GM18520 (cell line): Measurements from ENCODE around the gene CMYA5.
"Not testable (repeated sequence)": the region's sequence is repeated elsewhere in the genome, so short reads cannot be mapped to it uniquely, and the experiment has no call there.

Experiments used
- ATAC-seq: cut with Tn5 transposase; IDR thresholded peaks from one replicate; pipeline ENCODE4 v1.9.1; 2021; ENCODE audit not compliant: unreplicated experiment

Gene CMYA5

GRCh38 chr5:79746642-79747569, 57.3 kb downstream of the CMYA5 start:
- ATAC-seq = no peak

GRCh38 chr5:79750611-79751510, 61.2 kb downstream of the CMYA5 start:
- no peak for ATAC-seq

DNA sequence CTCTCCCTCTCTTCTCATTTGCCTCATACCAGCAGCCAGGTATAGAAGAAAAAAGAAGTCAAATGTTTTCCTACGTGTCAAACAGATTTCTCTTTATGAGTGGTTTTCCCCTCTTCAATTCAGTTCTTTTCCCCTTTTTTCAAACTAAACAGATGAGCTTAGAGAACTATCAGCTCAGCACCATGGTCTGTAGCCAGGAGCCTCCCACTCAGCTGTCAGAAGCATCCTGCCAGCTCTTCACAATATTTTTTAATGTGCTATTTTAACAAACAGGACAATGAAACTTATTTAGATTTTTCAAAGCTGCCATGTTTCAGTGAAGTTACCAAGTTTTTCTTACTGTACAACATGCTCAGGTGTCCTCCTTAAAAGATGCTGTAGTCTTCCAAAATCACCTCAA, 63.5 kb downstream of the CMYA5 start:
- no peak for ATAC-seq

GRCh38 chr5:79753877-79754645, 64.4 kb downstream of the CMYA5 start:
- ATAC-seq = no peak

- no peak for ATAC-seq
These were observed 65.4 kb downstream of the CMYA5 start for GRCh38 chr5:79754865-79755555.

- no peak for ATAC-seq
These were observed 66.4 kb downstream of the CMYA5 start for GRCh38 chr5:79756076-79756475.

GRCh38 chr5:79759436-79759835, 69.8 kb downstream of the CMYA5 start:
- no peak for ATAC-seq

GRCh38 chr5:79759848-79760247, 70.2 kb downstream of the CMYA5 start:
- ATAC-seq = no peak

DNA sequence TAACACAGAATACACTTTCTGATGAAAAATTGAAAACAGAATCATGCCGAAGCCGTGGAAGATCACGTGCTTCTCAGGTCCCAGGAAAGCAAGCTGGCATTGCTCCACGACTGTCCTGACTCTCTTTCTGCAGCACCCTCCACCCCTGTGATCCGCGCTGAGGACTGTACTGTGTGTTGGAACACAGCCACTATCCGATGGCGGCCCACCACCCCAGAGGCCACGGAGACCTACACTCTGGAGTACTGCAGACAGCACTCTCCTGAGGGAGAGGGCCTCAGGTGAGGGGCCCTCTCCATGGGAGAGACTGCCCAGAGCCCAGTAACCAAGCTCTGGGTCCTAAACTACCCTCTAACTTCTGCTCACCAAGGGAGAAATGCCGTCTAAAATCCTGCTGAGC, 73.3 kb downstream of the CMYA5 start:
- ATAC-seq = no peak

- ATAC-seq = not testable (repeated sequence)
These were observed 74.5 kb downstream of the CMYA5 start for GRCh38 chr5:79764147-79764546.

GRCh38 chr5:79771387-79771786, 81.8 kb downstream of the CMYA5 start:
- no peak for ATAC-seq

DNA sequence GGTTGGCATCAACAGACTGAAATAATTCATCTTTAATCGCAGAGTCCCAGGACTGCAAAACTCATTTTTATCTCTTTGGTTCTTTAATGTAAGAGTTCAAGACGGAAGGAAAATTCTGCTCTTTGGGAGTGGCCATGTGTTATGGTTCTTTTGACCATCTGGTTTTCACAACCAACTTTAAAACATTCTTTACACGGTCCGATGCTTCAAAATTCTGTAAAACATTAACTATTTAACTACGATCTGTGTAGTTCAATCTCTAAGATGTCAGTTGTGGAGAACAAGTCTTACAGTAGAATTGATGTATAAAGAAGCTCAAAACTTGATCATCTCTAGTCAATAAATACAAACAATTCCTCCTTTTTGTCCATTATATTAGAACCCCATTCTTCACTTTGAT, 83.0 kb downstream of the CMYA5 start:
- no peak for ATAC-seq

DNA sequence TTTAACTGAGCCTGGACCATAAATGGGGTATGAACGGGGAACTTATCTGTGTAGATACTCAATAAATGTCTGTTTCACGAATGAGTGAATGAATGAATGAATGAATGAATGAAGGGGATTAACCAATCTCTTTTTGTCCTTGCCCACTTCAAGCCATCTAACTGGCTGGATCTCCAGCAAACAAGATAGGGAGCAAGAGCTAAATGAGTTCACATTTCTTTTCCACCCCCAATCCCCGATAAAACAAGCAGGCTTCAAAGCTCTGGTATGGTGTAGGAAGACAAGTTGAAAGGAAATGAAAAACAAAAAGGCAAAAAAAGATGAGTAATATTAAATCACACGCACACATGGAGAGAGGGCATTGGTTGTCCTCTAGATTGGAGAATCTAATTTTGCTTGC, 84.0 kb downstream of the CMYA5 start:
- ATAC-seq = no peak

- no peak for ATAC-seq
These were observed 84.7 kb downstream of the CMYA5 start for GRCh38 chr5:79774171-79774854.

GRCh38 chr5:79774855-79775237, 85.2 kb downstream of the CMYA5 start:
- no peak for ATAC-seq

- not testable (repeated sequence) for ATAC-seq
These were observed 95.1 kb downstream of the CMYA5 start for GRCh38 chr5:79784741-79785140.

- ATAC-seq = no peak
These were observed 96.3 kb downstream of the CMYA5 start for GRCh38 chr5:79785983-79786382.

DNA sequence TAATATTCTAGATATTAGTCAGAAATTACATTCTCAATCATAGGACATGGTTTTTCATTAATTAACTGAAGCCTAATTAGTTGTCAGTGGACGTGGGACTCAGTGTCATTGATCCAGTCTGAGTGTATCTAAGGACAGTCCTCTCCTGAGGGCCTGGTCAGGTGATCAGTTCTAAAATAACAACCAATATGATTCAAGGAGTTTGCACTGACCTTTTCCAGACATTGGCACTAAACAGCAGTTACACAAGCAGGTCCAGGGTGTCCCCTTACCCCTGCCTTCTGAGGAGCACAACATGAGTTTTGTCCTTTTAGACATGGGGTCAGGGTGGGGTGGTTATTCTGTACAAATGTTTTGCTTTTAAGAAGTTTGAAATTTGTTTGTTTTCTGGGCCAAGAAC, 97.8 kb downstream of the CMYA5 start:
- no peak for ATAC-seq

DNA sequence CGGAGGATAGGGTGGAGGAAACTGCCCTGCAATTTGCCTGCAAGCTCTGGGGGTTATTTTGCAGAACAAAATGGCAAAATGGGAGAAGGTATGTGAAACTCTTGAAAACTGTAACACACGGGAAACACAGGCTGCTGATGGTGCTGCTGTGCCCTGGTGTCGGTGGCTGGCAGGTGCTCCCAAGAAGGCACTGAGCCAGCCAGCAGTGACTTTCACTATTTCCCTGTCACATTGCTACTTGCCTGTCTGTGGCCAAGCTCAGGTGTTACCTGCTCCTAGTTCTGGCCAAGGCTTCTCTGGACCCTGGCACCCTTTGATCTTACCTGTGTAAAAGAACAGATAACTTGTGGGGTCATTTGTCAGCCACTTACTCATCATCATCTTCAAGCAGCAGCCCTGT, 102.2 kb downstream of the CMYA5 start:
- no peak for ATAC-seq

GRCh38 chr5:79792463-79792862, 102.8 kb downstream of the CMYA5 start:
- ATAC-seq = no peak
